GM21825 (cell line): Measurements from ENCODE around the gene PRCP.

ENCODE experiments used
- ATAC-seq: cut with Tn5 transposase; IDR thresholded peaks from one replicate; pipeline ENCODE4 v1.9.1; 2021; ENCODE audit warnings: mild to moderate bottlenecking, moderate library complexity; ENCODE audit not compliant: unreplicated experiment

Gene PRCP

DNA sequence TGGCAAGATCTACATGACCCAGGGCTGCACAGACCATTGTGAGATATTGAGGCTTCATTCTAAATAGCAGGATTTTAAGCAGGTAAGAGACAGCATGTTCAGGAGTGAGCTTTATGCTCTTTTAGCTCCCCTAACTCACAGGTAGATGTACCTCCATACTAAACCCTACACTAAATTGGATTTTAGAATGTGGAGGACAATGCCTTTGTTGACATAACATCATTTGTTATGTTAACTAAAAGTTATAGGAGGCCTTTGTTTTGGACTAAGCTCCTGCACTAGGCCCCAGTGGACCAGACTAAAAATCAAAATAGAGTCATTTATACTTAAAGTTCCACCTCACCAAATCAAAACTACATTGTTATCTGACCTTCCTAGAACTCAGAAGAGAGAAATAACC lies 8.1 kb upstream of the PRCP start:
- no peak for ATAC-seq

DNA sequence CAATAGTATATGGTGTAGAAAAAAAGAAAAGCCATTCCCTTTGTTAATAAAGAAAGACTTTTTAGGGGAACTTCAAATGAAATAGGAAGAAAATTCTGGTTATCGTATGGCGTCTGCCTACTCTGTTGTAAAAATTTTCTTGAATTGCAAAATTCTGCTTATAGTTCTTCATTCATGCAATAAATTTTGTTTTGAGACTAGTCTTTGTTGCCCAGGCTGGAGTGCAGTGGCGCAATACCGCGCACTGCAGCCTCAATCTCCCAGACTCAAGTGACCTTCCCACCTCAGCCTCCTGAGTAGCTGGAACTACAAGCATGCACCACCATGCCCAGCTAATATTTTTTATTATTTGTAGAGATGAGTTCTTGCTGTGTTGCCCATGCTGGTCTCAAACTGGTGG lies 7.1 kb upstream of the PRCP start:
- ATAC-seq, result no peak

DNA sequence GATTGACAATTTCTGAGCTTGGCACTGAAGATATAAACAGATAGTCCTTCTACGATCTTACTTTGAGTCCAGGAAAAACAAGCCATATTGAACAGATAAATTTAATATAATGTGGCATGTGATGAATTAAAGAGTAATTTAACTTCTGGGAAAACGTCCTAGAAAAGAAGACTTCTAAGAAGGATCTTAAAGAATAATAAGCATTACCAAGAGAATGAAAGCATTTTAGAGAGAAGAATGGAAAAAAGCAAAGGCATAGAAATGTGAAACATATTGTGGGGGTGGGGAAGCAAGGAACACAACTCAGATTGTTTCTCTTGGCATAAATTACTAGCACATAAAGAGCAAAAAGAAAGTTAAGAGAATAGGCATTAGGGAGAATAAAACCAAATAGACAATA lies 6.7 kb upstream of the PRCP start:
- ATAC-seq, result no peak

DNA sequence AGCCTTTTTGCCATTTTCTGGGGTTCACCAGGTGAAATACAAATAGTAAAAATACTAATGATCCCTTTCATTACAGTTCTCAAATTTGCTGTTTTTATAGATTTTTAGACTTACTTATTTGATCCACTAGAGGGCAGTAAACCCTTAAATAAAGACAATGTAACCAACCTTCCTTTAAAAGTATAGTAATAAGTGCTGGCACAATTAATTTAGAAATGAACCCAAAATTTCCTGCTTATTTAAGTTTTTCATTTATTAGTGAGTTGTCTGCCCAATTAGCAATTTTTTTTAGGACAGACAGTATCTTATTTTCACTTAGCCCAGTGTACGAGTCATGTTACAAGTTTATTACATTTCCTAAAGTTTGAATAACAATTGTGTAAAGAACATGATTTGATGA lies 6.0 kb upstream of the PRCP start:
- ATAC-seq, result no peak

DNA sequence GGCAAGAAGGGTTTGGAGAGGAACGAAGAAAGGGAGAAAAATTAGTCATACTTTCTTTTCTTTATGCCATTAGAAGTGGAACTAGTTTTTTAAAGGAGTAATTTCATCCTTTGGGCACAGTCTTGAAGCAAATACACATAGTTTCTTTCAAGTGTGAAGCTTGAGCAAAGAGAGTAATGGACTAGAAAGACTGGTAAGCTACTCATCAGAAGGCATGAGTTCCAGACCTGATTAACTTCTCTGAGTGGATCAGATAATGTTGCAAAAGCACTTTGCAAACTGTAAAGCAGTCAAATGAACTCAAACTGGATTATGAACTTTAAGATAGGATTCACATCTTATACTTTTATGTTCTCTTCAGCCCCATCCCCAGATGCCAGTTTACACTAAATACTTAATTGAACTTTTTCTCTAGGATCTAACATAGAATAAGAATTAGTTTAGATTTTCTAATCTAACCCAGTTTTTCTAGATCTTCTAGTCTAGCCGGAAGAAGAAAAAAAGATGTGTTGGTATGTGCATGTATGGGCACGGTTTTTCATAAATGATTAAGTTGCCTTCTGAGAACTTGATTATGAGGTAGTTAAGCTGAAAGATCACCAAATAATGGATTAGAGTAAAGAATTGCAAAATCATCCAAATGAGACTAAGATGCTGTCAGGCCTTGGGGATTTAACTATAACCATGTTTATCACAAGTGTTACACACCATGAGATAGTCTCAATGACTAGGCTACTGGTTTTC lies 3.8 kb upstream of the PRCP start:
- no peak for ATAC-seq

DNA sequence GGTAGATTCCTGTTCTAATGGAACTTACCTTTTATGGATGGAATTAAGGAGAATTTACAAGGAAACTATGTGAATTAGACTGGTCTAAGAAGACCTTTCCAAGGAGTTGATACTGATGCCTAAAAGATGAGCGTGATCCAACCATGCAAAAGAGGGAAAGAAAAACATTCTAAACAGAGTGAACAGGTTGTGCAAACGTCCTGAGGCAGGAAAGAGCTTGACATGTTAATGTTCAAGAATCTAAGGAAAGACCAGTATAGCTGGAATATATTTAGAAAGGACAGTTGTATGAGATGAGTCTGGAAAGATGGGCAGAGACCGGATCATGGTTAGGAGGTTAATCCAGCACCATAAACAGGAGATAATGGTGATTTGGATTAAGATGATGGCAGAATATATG lies 2.6 kb upstream of the PRCP start:
- ATAC-seq, result no peak

DNA sequence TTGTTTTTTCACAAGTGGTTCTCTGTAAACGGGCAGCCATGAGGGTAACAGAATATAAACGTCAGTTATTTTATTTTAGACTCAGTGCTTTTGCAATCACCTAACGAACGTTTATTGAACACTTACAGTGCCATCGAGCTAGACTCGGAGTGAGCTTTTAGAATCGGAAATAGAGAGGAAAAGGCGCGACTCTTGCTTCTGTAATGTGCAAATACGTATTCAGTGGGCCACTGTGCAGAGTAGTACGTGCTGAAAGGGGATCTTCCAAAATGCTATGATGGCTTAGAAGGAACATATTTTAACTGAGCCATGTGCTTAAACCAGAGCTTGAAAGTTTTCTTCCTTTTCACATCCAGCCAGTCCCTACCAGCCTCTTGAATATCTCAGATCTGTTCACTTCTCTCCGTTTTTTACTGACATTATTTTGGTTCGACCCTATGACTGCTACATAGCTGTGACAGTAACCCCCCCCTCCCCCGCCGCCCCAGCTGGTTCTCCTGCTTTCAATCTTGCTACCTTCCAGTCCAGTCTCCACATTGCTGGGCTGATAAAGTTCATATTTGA lies 1.8 kb upstream of the PRCP start:
- no peak for ATAC-seq

DNA sequence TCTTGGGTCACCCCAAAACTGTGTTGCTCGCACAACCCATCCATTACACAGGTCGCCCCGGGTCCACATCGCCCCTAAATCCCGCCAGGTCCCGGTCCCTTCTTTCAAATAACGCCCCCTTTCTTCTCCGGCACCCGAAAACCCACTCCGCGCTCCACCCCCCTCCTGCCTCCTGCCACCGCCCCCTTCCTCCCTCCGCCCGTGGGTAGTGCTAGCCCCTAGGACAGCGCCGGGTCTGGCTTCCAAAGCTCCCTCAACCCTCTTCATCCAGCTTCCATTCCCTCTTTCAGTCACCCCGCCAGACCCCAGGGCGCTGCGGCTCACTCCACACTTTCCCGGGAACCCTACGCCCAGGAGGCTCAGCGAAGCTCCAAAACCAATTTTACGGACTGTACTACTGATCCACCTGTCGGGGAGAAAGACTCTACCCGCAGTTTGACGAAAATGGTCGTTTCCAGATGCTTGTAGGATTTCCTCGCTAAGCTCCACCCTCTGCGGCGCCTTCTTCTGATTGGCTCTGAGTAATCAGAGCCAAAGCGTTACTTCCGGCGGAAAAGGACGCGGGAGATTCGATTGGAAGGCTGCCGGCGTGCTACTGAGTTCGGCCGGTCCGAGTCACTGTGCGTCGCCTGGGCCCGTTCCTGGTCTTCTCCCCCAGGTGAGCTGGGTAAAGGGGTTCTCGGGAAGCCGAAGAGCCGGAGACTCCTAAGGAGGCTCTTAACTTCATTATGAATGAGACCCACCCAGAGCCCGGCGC lies 1.1 kb upstream of the PRCP start, which contains the start of gene DDIAS:
DDIAS (plus strand) TSS at position 572 of the 757 bp plus-strand sequence. CDS start 13,003 bp downstream, outside the sequence.
- ATAC-seq, result peak; percentile 74

DNA sequence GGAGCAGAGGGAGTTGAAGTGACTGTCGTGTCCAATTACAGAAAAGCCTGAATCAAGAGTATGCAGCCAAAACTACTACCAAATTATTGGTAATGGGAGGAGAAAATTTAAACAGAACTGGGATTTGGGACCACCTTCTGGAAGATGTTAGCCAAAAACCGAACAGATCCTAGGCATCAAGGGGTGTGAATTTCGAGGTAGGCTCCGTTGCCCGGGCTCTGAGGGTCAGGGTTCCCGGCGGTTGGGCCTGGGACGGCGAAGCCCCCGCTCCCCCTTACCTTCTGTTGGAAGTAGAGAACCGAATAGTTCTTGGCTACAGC lies 313 bp downstream of the PRCP start:
- no peak for ATAC-seq

DNA sequence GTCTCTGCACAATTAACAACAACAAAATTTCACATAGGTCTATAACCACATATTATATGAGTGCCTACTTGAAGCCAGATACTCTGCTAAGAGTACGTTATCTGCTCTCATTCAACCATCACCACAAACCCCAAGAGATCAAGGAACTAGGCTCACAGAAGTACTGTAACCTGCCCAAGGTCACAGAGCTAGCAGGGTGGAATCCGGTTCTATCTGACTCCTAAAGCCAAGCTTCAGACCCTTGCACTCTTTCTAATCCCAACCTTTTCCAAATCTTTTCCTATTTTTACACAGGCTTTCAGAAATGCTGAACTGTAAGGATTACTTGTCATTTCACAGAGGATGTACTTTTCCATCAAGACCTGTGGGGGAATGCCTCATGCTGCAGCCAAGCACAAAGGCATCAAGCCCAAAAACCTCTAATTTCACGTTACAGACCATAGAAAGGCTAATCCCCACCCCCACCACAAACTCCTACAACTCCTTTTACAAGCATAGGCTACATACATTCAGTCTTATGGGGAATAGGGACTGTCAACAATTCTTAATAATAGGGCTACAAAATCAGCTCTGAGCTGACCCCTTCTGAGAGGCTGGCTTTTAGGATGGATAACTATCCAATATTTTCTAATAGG lies 927 bp downstream of the PRCP start:
- no peak for ATAC-seq

DNA sequence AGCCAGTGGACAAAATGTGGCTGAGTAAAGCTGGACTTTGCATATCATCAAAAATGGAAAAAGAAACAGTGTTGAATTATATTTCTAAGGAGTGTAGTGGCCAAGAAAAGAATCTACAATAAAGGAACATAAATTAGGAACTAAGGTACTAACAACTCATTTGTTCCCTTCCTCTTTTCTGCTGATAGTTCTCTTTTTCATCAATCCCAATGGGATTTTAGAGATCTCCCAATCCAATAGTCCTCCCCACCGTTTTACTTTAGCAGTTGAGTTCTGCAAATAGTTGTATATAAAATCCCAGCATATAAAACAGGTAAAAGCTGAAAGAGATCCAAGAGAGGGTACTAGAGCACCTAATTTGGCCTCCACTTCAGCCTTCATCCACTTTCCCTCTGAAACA lies 2.0 kb downstream of the PRCP start:
- no peak for ATAC-seq

DNA sequence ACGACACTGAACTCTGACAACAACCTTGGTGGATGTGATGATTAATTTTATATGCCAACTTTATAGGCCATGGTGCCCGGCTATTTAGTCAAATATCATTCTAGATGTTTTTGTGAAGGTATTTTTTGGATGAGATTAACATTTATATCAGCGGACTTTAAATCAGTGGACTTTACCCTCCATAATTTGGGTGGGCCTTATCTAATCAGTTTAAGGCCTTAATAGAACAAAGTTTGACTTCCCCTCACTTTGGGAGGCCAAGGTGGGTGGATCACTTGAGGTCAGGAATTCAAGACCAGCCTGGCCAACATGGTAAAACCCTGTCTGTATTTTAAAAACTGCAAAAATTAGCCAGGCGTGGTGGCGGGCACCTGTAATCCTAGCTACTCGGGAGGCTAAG lies 4.0 kb downstream of the PRCP start:
- no peak for ATAC-seq

DNA sequence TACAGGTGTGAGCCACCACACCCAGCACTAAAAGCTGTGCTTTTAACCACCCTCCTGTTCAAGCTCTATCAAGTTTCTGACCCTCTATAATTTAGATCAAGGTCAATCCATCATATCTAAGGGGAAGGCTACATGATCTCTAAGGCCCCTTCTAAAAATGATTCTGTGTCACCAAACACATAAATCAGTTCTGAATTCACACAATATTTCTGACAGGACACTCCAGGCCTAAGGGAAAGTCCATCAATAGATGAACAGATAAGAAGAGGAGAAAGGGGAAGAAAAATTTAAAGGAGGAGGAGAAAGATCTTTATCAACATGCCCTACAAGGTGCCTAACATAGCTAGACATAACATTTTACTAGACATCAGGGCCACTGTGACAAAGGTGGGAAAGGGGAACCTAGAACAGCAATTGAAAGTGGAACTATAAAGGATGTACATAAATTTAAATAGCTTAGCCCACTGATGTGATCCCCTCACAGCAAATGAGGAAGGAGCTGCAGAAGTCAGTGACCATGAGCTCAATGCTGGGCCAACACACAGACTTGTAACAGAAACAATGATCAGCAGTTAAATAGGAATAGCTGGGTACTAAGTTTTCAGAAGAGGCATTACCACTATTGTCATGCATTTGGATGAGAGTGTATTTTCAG lies 4.7 kb downstream of the PRCP start:
- ATAC-seq, result peak; percentile 29

DNA sequence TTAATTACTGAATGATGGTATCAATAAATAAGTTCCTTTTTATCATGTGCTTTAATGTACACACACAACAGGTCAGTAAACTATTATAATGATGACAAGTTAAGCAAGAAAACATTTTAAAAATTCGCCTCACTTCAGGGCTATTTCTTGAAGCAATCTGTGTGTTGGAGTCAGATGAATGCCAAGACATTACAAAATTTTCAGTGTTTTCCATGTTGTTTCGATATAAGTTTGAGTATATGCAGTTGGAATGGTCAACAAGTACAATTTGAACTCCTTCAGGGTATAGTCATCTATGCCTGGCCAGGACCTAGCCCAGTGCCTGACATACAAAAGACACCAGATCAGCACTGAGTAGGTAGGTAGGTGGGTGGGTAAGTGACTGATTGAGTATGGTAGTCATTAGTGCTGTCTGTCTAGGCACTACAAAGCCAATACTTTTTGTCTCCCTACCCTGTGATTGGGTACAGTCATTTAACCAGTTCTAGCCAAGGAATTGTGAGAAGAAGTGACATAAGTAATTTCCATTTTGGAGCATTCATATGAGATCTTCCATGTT lies 7.5 kb downstream of the PRCP start:
- no peak for ATAC-seq

DNA sequence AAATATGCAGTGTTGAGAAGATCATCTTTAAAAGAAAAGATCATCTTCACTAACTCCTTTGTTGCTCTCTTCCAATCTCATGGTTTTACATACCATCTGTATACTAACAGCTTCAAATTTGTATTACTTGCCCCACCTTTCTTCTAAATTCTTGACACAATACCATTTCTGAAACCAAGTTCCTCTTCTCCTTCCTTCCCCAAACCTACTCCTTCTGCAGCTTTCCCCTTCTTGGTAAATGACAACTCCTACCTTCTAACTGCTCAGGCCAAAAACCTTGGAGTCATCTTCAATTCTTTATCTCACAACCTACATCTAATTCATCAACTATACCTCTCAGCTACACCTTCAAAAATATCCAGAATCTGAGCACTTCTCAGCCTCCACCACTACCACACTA lies 9.3 kb downstream of the PRCP start:
- ATAC-seq, result no peak

DNA sequence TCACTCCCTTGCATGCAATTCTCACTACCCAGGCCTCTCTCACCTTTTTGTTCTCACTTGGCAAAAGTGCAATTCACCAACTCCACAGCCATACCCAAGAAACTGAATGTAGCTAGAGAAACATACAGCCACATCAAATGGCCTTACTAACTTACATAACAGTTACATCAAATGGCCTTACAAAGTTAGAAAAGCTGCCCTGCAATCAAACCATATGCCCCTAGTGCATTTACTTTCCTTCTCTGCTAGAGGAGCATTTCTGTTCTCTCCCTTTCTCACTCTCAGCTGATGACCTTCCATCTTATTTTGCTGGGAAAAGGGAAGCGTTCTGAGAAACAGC lies 10.3 kb downstream of the PRCP start:
- ATAC-seq, result no peak

DNA sequence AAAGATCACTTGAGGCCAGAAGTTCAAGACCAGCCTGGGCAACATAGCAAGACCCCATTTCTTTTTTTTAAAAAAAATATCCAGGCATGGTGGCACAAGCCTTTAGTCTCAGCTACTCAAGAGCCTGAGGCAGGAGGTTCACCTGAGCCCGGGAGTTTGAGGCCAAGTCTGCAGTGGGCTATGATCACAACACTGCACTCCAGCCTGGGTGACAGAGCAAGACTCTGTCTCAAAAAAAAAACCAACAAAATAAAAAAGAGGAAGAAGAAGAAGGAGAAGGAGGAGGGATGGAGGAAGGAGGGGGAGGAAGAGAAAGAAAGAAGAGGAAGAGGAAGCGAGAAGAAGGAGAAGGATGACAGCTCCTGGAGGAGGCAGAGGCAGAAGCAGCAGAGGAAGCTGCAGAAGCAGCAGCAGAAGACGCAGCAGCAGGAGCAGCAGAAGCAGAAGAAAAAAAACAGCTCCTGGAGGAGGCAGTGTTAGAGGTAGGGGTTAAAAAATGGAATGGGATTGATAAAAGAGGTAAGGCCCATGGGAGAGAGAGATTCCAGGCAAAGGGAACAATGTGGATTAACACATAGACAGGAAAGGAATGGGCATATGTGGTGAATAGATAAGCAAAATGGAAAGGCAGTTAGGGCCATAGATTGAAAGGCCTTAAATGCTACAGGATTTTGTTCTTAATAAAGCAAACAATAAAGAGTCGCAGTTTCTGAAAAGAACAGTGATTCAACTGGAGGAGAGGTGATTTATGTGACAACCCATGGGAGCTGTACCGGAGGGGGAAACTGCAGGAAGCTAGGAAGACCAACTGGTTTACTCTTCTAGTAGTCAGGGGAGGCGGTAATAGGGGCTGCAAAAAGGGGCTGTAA lies 10.9 kb downstream of the PRCP start:
- no peak for ATAC-seq

DNA sequence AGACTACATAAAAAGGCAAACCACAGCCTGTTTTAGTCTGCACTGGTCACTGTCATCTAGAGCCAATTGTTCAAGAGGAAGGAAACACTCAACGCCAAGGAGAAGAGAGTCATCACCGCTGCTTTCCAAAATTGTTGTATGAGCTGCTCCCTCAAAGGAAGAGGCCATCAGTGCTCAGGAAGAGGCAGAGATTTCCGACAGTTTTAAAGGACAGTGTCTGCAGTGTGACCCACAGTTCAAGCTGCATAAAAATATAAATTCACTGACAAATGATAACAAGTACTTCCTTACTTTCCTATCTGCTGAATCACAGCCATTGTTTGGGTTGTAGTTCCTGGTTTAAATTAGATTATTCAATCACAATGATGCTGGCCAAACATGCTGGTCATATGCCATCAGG lies 16.4 kb downstream of the PRCP start:
- no peak for ATAC-seq

DNA sequence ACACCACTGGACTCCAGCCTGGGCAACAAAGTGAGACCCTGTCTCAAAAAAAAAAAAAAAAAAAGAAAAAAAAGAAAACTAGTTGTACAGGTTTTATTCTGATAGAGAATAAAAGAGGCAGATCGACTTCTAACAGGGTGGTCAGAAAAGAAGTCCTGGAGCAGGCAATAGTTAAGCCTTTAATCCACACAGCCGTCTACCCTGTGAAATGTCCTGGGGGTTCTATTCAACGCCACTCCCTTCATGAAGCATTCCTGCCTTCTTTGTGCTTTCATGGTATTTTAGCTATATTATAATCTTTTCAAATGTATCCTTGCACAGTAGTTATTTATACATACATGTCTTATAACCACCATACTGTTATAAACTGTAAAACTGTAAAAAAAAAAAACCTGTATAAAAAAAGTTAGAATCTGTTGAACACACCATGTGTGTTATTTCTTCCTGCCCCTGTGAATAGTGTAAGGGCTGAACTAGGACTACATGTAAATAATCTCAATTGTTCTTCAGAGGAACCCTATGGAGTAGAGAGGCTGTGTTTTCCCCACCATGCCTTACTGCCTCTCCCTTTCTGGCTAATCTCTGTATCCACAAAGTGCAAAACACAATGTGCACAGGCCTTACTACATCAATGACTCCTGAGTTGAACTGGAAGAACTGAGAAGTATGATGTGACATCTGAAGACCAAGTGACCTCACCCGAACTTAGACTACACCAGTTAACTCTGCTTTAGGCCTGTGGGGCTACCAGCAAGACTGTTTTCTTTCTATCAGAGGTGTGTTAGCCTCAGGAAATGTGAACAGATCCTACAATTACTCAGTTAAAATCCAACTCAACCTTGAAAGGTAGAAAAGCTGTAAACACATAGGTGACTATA lies 25.3 kb downstream of the PRCP start:
- no peak for ATAC-seq
